K562 (cell line): ENCODE data around the gene MYCL. TPM values are rescaled to one million over a fixed set of nuclear protein-coding genes. Genes with fewer than 3 reads are reported as not detected.
A peak's percentile ranks its signal among the peaks of the same experiment; 100 is the strongest.

Experiments used
- ATAC-seq: fragments of 200-7000 bp; cut with Tn5 transposase; 3 replicates; pipeline ENCODE4 v1.9.1; 2020; ENCODE audit warnings: moderate library complexity
- BruUV-seq: library from RNA; stranded (reverse); fragments of 400-500 nt; replicated peaks from 2 replicates; lab custom pipeline; 2021; lab: Mats Ljungman, UMichigan
- CTCF ChIA-PET: fragments of 300-600 bp; formaldehyde crosslinking; extraction: SDS; loops from one replicate; lab custom pipeline; 2021; ENCODE audit warnings: low intra/inter-chr PET ratio; lab: Yijun Ruan, JAX
- POLR2A ChIA-PET: fragments of 300-600, 350-650 bp; sonication (Branson Sonifier 250); formaldehyde crosslinking; extraction: SDS; loops from one replicate; lab custom pipeline; 2021; ENCODE audit warnings: antibody characterized with exemption, inconsistent platforms; lab: Yijun Ruan, JAX
- DNase-seq, 4 experiments: peaks; one replicate each; pipeline versions ENCODE4 v3.0.0 to v3.0.0-alpha.2; 2011 to 2018; ENCODE audit warnings: low spot score in 3 of 4, mixed read lengths in 3 of 4; ENCODE audit errors: extremely low read depth in 1 of 4
- FAIRE-seq: peaks from 2 replicates; lab custom pipeline; 2011; peaks lifted over from hg19 to GRCh38; lab: Jason Lieb, UNC
- H2AFZ ChIP-seq: 2 replicates; pipeline ENCODE4 v1.6.0; 2011; ENCODE audit warnings: low read depth, low read length, control low read depth, inconsistent platforms
- H3K27ac ChIP-seq: fragments of 200-600 bp; 3 replicates; pipeline ENCODE4 v1.8.0; 2011; ENCODE audit warnings: low read depth, mild to moderate bottlenecking, control low read depth, inconsistent platforms, low read length, moderate library complexity, mixed read lengths; ENCODE audit errors: extremely low read depth
- H3K27me3 ChIP-seq, 2 experiments: fragments of 300-600 bp in 1 of 2; 2 replicates in 1 of 2; 3 replicates in 1 of 2; pipeline versions ENCODE4 v1.6.0 to v1.8.0; 2011; ENCODE audit warnings: inconsistent platforms in 2 of 2, low read length in 2 of 2, mild to moderate bottlenecking in 1 of 2, mixed read lengths in 1 of 2, moderate library complexity in 1 of 2; ENCODE audit not compliant: control insufficient read depth in 2 of 2, insufficient read depth in 2 of 2
- H3K36me3 ChIP-seq: fragments of 300-600 bp; 3 replicates; pipeline ENCODE4 v1.8.0; 2011; ENCODE audit warnings: mild to moderate bottlenecking, low read length, inconsistent platforms; ENCODE audit not compliant: control insufficient read depth, insufficient read depth
- H3K4me1 ChIP-seq, 2 experiments: fragments of 200-600 bp in 1 of 2; replicated peaks in 1 of 2; 2 replicates in 1 of 2; 3 replicates in 1 of 2; pipeline versions ENCODE4 v1.5.1 to v1.8.0; 2011; ENCODE audit warnings: inconsistent platforms in 2 of 2, low read length in 2 of 2, mild to moderate bottlenecking in 1 of 2, mixed read lengths in 1 of 2, moderate library complexity in 1 of 2; ENCODE audit not compliant: control insufficient read depth in 2 of 2, insufficient read depth in 2 of 2
- H3K4me2 ChIP-seq: 2 replicates; pipeline ENCODE4 v1.6.1; 2011; ENCODE audit warnings: low read length, control low read depth, inconsistent platforms, mixed read lengths; ENCODE audit not compliant: insufficient read depth
- H3K4me3 ChIP-seq: fragments of 200-600 bp; sonication (generic), shearing (Covaris generic); 2 replicates; pipeline ENCODE4 v1.5.1; 2016; ENCODE audit warnings: control low read depth, inconsistent platforms
- H3K79me2 ChIP-seq: fragments of 200-600 bp; 3 replicates; pipeline ENCODE4 v1.8.0; 2011; ENCODE audit warnings: low read length, inconsistent platforms; ENCODE audit not compliant: control insufficient read depth, insufficient read depth
- H3K9ac ChIP-seq, 2 experiments: 2 replicates each; pipeline versions ENCODE4 v1.6.0 to v1.6.1; 2011; ENCODE audit warnings: low read depth in 2 of 2, low read length in 2 of 2, control low read depth in 1 of 2, inconsistent platforms in 1 of 2, mild to moderate bottlenecking in 1 of 2, mixed read lengths in 1 of 2; ENCODE audit not compliant: insufficient read depth in 1 of 2
- H3K9me1 ChIP-seq: one replicate; pipeline ENCODE4 v1.6.0; 2011; ENCODE audit warnings: inconsistent platforms, mild to moderate bottlenecking, low read length, moderate library complexity; ENCODE audit not compliant: control insufficient read depth, insufficient read depth
- H3K9me3 ChIP-seq: replicated peaks from 2 replicates; pipeline ENCODE4 v1.5.1; 2011; ENCODE audit warnings: low read depth, low read length, inconsistent platforms; ENCODE audit not compliant: control insufficient read depth, insufficient read depth
- H4K20me1 ChIP-seq: replicated peaks from 2 replicates; pipeline ENCODE4 v1.6.1; 2011; ENCODE audit warnings: low read length, inconsistent platforms, mixed read lengths; ENCODE audit not compliant: control insufficient read depth, insufficient read depth
- CEBPG ChIP-seq, 3 experiments: fragments of 200-800 bp in 1 of 3; sonication (Bioruptor generic) in 1 of 3; sonication (generic) in 1 of 3; formaldehyde crosslinking in 1 of 3; IDR thresholded peaks in 2 of 3; conservative IDR thresholded peaks in 1 of 3; 2 replicates each; pipeline versions ENCODE4 v1.6.1 to v1.8.0; 2016 to 2022; ENCODE audit warnings: missing compliant biosample characterization in 2 of 3, missing genetic modification characterization in 2 of 3, mild to moderate bottlenecking in 1 of 3, missing genetic modification reagents in 1 of 3
- EP300 ChIP-seq: IDR thresholded peaks from 2 replicates; pipeline ENCODE4 v1.6.1; 2012; ENCODE audit warnings: low read length, improper control_type of control experiment
- FOXA3 ChIP-seq, 2 experiments: fragments of 450-650 bp in 1 of 2; sonication (generic) in 1 of 2; formaldehyde crosslinking; IDR thresholded peaks in 1 of 2; conservative IDR thresholded peaks in 1 of 2; 2 replicates each; pipeline versions ENCODE4 v1.4.0 to v1.8.0; 2020 to 2022; ENCODE audit warnings: mild to moderate bottlenecking in 2 of 2, missing genetic modification reagents in 1 of 2
- HNRNPH1 ChIP-seq: fragments of 200-400 bp; formaldehyde crosslinking; optimal IDR thresholded peaks from 2 replicates; pipeline ENCODE3; 2017; ENCODE audit warnings: low read depth, mild to moderate bottlenecking, low read length, moderate library complexity
- IRF2 ChIP-seq: sonication (generic); formaldehyde crosslinking; IDR thresholded peaks from 2 replicates; pipeline ENCODE4 v1.8.1; 2022; ENCODE audit warnings: mild to moderate bottlenecking, missing genetic modification reagents
- JUND ChIP-seq, 2 experiments: IDR thresholded peaks; 2 replicates in 1 of 2; 3 replicates in 1 of 2; pipeline ENCODE4 v1.6.1; 2011; ENCODE audit warnings: borderline replicate concordance in 2 of 2, low read depth in 2 of 2, low read length in 2 of 2, improper control_type of control experiment in 1 of 2, missing biosample characterization in 1 of 2, missing genetic modification characterization in 1 of 2, missing genetic modification reagents in 1 of 2
- PBX2 ChIP-seq, 2 experiments: IDR thresholded peaks in 1 of 2; conservative IDR thresholded peaks in 1 of 2; 2 replicates each; pipeline ENCODE4 v1.6.1; 2016; ENCODE audit warnings: low read depth in 2 of 2, mild to moderate bottlenecking in 1 of 2, missing compliant biosample characterization in 1 of 2, missing genetic modification characterization in 1 of 2, moderate library complexity in 1 of 2
- TBL1XR1 ChIP-seq, 2 experiments: IDR thresholded peaks; 2 replicates each; pipeline ENCODE4 v1.6.1; 2012; ENCODE audit warnings: improper control_type of control experiment in 2 of 2, low read length in 2 of 2, mild to moderate bottlenecking in 1 of 2
- whole genome bisulfite sequencing: fragments of 100-300 bp; shearing (Covaris generic); methylation state at CpG from one replicate; pipeline ENCODE4 v1.1.6; 2016; ENCODE audit warnings: low coverage, mixed read lengths; ENCODE audit not compliant: insufficient coverage; ENCODE audit errors: missing lambda C conversion rate; 5-methylcytosine and 5-hydroxymethylcytosine counted together
- in situ Hi-C: fragments of 300-500 bp; cut with MboI; formaldehyde crosslinking; loops from 4 replicates; pipeline ENCODE4 v1.15.0; 2018; ENCODE audit warnings: inconsistent platforms, mixed read lengths
- intact Hi-C: fragments of 100-400 bp; cut with micrococcal nuclease; formaldehyde crosslinking; loops from 2 replicates; pipeline ENCODE4 v1.14.2; 2022
- polyA plus RNA-seq, 8 experiments: library from polyadenylated mRNA; depleted of rRNA in 4 of 8; stranded (reverse) in 5 of 8; unstranded in 3 of 8; fragments of >200 nt; fragmentation: Nextera tagmentation in 2 of 8; fragmentation: Illumina TruSeq in 1 of 8; extraction: Ambion mirVana in 2 of 8; extraction: Trizol in 1 of 8; gene quantifications; 2 replicates each; pipeline versions ENCODE4 v1.2.1 to v1.2.3, GENCODE V29; 2011 to 2014; ENCODE audit warnings: inconsistent platforms in 1 of 8, missing spikeins in 1 of 8
- total RNA-seq, 7 experiments: library from RNA; depleted of rRNA in 6 of 7; stranded (reverse); fragments of >200 nt in 6 of 7; fragmentation: Illumina TruSeq in 2 of 7; extraction: Trizol in 2 of 7; gene quantifications; 2 replicates each; pipeline versions ENCODE4 v1.2.1 to v1.2.3, GENCODE V29; 2011 to 2021; ENCODE audit warnings: low replicate concordance in 1 of 7
- TF ChIP-seq, protein P1 (sequence below): fragments of 250-450 bp; sonication (Bioruptor Pico); IDR thresholded peaks from 2 replicates; pipeline ENCODE4 v1.5.0; 2021
- TF ChIP-seq, protein P2 (sequence below): fragments of 250-450 bp; sonication (Bioruptor Pico); IDR thresholded peaks from 2 replicates; pipeline ENCODE4 v1.8.0; 2021; ENCODE audit warnings: mild to moderate bottlenecking, moderate library complexity
- TF ChIP-seq, protein P3 (sequence below): IDR thresholded peaks from 2 replicates; pipeline ENCODE4 v1.6.1; 2011; ENCODE audit warnings: borderline replicate concordance, low read depth, mild to moderate bottlenecking, moderate library complexity, low read length; ENCODE audit not compliant: insufficient read depth, poor library complexity, severe bottlenecking

MYCL gene
- total and polyA plus RNA-seq, 9 of the 15 experiments (the other 6 are each of a cell fraction or from before 2014, with no cell fraction given) = 3.5 to 22.0 (median 12.8) TPM

DNA sequence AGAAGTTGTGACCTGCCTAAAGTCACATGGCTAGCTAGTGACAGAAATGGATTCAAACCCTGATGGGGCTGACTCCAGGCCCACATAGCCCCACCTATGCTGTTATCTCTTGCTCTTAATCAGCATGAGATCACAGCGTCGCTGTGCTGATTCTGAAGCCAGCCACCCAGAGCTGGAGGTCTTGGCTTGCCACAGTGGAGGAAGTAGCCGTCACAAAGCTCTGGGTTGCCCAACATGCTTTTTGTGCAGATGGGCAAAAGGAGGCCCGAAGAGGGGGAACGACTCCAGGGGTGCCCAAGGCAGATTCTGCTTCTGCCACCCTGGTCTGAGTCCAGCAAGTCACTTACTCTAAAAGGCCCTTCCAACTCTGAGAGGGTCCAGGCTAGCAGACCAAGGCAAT lies 38.5 kb upstream of the MYCL start:
- FAIRE-seq (no peak), ATAC-seq (no peak), DNase-seq (no peak)
- Histone ChIP-seq H3K4me1 (peaks cover 0 to 6% of the 10 kb centered on the region in 2 experiments; a peak in 3 of 5 replicates), H4K20me1 (no peaks in the 10 kb centered on the region; the same call in 1 of the 2 replicates), H3K27ac (no peak overlapping the region), H3K9ac (0 out of 4 replicates have a peak overlapping the region, but pooled peaks of 1 of the 2 experiments have one; percentile 3), H3K27me3 (peaks cover 11 to 53% of the 10 kb centered on the region in 2 experiments), H3K9me3 (no peaks in the 10 kb centered on the region), H3K4me2 (no peak overlapping the region), H3K36me3 (no peaks in the 10 kb centered on the region), H2AFZ (no peak overlapping the region), H3K4me3 (no peak overlapping the region), H3K79me2 (no peaks in the 10 kb centered on the region), H3K9me1 (no peaks in the 10 kb centered on the region)
- WGBS = 3% methylated on average over 5 of the region's 5 CpGs
- BruUV-seq = no TSS peak
- intact Hi-C loops (no loop called here), in situ Hi-C loops (no loop called here)
- ChIA-PET CTCF (no interaction called here), POLR2A (no interaction called here)
- TF ChIP-seq, protein P1, sequence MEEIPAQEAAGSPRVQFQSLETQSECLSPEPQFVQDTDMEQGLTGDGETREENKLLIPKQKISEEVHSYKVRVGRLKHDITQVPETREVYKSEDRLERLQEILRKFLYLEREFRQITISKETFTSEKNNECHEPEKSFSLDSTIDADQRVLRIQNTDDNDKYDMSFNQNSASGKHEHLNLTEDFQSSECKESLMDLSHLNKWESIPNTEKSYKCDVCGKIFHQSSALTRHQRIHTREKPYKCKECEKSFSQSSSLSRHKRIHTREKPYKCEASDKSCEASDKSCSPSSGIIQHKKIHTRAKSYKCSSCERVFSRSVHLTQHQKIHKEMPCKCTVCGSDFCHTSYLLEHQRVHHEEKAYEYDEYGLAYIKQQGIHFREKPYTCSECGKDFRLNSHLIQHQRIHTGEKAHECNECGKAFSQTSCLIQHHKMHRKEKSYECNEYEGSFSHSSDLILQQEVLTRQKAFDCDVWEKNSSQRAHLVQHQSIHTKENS = no peak
- TF ChIP-seq IRF2 (CRISPR knock-in tag) = no peak
- no peak for TF ChIP-seq HNRNPH1
- no peak for TF ChIP-seq PBX2 (CRISPR knock-in tag; IDR thresholded peaks at IDR 0.05; ENCODE audit: low read depth)
- TF ChIP-seq PBX2 (tag; conservative IDR thresholded peaks at IDR 0.05; ENCODE audit: low read depth) = no peak
- TF ChIP-seq EP300 = no peak
- no peak for TF ChIP-seq TBL1XR1 (IDR thresholded peaks at IDR 0.05; ENCODE audit: low read length in 2 of 2)
- TF ChIP-seq, protein P2, sequence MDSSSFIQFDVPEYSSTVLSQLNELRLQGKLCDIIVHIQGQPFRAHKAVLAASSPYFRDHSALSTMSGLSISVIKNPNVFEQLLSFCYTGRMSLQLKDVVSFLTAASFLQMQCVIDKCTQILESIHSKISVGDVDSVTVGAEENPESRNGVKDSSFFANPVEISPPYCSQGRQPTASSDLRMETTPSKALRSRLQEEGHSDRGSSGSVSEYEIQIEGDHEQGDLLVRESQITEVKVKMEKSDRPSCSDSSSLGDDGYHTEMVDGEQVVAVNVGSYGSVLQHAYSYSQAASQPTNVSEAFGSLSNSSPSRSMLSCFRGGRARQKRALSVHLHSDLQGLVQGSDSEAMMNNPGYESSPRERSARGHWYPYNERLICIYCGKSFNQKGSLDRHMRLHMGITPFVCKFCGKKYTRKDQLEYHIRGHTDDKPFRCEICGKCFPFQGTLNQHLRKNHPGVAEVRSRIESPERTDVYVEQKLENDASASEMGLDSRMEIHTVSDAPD (CRISPR knock-in tag) = no peak
- TF ChIP-seq JUND (IDR thresholded peaks at IDR 0.05; ENCODE audit: borderline replicate concordance, low read depth, low read length) = 0 out of 2 replicates have a peak, but pooled peaks have one; percentile 33
- TF ChIP-seq JUND (tag; IDR thresholded peaks at IDR 0.05; ENCODE audit: borderline replicate concordance, low read depth, low read length) = peak; percentile 14; the same call in 1 of the 3 replicates
- TF ChIP-seq FOXA3 (CRISPR knock-in tag; conservative IDR thresholded peaks at IDR 0.05 in 1 of 2, IDR thresholded peaks at IDR 0.05 in 1 of 2) = no peak
- no peak for TF ChIP-seq CEBPG (CRISPR knock-in tag; IDR thresholded peaks at IDR 0.05)
- TF ChIP-seq CEBPG (tag; conservative IDR thresholded peaks at IDR 0.05 in 1 of 2, IDR thresholded peaks at IDR 0.05 in 1 of 2) = peak in 1 of 2 experiments; percentile 75; a peak in 2 of 4 replicates
- TF ChIP-seq, protein P3, sequence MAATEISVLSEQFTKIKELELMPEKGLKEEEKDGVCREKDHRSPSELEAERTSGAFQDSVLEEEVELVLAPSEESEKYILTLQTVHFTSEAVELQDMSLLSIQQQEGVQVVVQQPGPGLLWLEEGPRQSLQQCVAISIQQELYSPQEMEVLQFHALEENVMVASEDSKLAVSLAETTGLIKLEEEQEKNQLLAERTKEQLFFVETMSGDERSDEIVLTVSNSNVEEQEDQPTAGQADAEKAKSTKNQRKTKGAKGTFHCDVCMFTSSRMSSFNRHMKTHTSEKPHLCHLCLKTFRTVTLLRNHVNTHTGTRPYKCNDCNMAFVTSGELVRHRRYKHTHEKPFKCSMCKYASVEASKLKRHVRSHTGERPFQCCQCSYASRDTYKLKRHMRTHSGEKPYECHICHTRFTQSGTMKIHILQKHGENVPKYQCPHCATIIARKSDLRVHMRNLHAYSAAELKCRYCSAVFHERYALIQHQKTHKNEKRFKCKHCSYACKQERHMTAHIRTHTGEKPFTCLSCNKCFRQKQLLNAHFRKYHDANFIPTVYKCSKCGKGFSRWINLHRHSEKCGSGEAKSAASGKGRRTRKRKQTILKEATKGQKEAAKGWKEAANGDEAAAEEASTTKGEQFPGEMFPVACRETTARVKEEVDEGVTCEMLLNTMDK = no peak
